ENCODE measurements around the gene SORCS3.

Gene SORCS3

DNA sequence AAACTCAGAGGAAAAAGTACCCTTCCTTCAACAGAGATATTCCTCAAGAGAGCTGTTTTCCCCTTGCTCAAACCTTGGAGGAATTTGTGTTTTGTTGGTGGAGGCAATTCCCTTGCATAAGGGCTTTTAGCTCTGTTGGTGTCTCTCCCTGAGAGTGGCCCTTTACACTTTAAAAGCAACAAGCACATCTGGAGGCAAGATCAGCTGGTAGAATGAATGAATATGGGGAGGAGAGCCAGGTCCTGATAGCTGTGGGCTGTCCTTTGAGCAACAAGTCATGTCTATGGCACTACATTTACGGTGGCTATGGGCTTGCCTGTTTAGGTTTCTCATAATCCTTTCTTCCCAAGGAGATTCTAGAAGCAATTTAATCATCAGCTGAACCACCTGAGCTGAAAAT, 384.0 kb downstream of the SORCS3 start:
- no peak for DNase-seq

DNA sequence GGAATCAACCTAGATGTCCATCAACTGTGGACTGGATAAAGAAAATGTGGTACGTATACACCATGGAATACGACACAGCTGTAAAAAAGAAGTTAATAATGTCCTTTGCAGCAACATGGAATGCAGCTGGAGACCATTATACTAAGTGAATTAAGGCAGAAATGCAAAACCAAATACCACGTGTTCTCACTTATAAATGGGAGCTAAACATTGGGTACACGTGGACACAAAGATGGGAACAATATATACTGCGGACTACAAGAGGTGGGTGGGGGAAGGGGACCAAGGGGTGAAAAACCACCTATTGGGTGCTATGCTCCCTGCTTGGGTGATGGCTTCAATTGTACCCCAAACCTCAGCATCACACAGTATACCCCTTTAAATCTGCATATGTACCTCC, 385.5 kb downstream of the SORCS3 start:
- no peak for DNase-seq

DNA sequence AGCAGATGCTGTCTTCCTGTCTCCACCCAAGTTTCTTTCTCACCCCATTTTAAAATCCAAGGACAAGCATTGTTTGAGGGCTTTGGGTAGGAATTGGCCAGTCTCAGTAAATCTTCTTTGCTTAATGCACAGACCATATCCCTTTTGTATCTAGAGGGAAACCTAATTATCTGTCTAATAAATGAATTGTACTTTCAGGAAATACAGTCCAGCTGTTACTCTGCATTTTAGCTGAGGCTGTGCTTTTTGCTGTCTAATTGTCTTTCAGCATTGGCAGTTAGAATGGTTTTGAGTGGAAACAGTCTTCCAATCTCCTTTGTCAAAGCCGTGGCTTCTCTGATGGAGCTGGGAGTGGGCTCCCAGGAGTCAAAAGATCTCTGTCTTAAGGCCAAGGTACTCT, 388.2 kb downstream of the SORCS3 start:
- DNase-seq = no peak

DNA sequence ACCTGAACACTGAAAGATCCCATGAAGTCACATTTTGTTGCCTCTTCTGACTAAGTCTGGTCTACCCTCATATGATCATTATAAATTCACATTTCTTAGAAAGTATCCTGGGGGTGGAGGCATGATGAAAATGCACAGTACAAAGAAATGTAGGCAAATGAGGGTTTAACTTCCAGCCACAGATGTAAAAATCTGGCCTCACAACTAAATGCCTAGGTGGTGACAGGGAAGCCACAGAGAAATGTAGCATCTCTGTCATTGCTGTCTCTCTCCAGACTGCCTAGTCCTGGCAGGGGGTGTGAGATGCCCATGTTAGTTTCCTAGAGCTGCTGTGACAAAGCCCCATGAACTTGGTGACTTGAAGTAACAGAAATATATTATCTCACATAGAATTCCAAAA, 395.9 kb downstream of the SORCS3 start:
- DNase-seq = no peak

DNA sequence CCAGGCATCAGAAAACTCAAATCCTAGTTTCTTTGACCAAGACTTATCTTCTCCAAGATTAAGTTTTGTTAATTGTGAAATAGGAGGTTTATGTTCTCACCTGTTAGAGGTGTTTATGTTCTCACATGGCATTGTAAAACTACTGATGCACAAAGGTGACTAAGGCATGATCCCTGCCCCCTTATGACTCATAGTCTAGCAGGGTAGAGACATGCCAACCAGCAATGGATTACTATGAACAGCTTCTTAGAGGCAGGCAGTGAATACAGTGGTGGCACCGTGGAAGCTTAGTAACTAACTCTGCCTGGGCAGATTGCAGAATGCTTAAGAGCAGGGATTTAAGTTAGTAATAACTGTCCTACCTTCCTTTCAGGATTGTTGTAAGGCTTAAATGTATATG, 400.9 kb downstream of the SORCS3 start:
- DNase-seq = no peak

DNA sequence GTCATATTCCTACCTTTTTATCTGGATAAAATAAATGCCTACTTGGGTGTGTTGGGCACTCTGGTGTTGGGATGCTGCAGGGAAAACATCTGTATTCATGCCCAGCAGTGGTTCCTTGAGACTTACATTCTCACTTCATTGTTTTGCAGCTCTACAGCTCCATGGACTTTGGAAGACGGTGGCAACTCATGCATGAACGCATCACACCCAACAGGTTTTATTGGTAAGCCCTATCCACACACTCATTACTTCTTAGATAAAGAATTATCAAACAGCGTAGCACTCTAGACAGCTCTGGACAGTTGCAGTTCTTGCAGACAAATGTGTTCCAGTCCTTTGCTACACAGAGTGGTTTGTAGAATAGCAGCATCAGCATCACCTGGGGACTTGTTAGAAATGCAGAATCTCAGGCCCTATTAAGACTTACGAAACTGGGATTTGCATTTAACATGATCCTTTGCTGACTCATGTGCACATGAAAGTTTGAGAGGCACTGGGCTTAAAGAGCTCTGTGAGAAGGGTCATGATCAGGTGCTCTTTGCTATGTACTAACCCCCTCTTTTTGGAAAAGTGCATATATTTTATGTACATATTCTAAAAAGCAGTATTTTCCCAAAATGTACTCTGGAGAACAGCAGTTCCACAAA, 401.9 kb downstream of the SORCS3 start:
- no peak for DNase-seq

DNA sequence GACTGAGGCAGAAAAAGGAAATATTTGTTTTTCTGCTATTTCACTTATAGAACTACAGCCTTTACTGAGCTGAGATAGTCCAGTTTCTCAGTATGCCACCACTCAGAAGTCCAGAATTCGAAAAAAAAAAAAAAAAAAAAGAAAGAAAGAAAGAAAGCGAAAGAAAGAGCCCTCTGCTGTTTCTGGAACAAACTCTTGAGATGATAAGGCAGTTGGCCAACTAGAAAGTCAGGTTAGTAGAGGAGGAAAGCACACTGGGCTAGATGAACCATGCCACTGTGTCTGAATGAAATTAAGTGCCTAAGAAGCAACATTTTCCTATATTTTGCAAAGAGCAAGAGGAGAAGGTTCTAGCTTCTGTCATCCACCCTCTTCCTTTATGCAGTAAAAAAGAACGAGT, 403.8 kb downstream of the SORCS3 start:
- DNase-seq = no peak

DNA sequence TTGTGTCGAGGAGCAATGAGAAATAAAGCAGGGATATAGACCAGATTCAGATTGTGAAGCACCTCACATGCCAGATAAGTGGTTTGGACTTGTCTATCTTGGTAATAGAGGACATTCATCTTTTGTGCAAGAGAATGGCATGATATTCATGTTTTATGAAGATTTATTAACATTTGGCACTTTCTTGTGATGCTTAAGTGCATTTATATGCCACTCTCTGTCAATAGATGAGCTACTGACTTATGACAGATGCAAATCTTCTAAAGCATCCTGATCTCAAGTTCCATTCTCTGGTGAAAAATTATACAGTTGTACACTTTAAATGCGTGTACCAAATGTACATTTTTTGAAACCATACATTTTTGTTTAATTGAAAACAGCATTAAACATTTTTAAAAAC, 415.3 kb downstream of the SORCS3 start:
- no peak for DNase-seq

DNA sequence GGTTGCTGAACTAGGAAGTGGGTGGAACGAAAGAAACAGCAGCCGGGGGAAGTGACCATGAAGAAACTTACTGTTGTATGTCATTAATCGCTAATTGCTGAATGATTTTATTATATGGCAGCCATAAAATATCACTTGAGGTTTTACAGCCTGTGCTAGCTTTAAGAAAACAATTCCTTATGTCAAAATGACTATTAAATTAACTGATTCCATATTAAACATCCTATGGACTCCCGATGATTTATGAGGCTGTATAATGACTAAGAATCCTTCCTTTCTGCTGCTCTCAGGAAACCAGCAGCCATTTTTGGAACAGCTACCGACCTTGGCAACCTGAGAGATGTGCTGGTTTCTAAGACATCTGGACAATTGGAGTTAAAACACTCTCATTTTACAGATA, 421.9 kb downstream of the SORCS3 start:
- DNase-seq = no peak

DNA sequence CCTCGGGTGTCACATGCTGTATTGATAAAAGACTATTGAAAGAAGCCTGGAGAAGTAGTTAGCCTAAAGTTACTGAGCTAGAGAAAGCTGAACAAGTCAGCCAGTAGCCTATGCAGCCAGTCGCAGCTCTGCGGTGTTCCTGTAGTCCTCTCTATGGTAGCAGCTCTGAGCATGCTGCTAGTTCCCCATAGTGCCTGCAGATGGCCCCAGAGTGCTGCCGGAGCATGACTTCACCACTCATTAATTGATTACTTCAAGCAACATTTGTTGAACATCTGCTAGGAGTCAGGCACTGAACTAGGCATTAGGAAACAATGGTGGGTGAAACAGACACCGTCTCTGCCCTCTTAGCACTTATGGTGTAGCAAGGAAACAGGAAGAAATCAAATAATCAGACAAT, 422.7 kb downstream of the SORCS3 start:
- DNase-seq = no peak

DNA sequence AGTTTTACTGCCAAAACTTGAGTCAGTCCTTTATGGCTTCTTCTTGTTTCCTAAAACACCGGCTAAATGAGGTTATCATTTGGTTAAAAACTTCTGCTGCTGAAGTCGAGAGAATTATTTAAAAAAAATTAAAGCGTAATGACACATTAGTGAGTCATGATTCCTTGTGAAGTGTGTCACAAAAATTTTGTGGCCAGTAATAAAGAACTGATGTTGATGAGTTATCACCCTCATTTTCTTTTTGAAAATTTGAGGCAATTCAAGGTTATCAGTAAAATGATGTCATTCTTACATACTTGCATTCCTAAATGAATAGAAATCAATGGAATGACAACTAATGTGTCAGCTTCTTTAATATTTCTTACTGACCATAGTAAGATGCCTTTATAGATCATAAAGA, 427.4 kb downstream of the SORCS3 start:
- DNase-seq = no peak

DNA sequence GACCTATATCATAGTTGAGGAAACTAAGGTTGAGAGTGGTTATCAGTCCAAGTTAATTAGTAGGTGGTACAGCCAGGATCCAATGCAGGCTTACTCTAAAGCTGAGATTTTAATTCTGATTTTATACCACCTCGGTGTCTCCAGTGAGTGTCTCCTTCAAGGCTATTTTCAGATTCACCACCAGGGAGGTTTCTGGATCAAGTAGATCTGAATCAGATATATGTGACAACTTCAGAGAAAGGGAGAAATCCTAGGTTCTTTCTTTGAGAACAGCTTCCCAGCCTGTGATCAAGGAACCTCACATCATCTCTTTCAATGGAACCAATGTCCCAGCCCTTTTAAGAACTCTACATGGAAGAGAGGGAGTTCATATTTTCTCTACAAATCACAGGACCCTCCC, 429.2 kb downstream of the SORCS3 start:
- no peak for DNase-seq

DNA sequence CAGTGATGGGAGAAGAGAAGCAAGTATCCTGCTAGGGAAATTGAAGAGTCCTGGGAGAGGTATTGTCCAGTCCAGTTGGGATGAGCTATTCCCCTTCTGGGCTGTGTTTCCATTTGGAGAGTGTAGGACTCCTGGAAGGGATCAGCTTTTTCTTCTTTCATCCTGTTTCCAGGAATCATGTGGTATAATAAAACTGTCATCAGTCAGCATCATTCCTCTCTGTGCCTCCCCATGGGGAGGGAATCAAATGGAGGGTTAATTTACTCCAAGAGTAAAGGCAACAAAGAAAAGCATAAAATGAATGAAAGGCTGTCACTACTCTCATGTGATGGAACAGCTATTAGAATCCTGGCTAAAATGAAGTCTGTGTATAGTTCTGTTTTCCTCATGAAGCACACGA, 429.9 kb downstream of the SORCS3 start:
- no peak for DNase-seq

DNA sequence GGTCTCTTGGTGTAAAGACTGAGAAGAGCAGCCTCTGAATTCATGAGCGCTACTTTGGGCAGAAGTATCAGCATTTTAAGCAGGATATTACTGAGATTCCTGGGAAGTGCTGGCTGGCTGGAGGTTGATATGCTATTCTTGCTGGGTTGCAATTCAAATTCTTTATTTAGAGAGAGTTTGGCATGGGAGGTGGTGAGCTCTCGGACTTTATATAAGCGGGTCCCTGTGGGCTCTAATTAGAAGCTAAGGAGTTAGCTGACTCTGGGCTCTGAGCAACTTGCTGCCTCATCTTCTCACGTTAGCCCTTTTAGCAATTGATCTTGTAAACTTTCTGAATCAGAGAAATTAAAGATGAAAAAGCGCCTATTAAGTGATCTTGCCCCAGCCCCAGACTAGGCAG, 430.9 kb downstream of the SORCS3 start:
- no peak for DNase-seq

DNA sequence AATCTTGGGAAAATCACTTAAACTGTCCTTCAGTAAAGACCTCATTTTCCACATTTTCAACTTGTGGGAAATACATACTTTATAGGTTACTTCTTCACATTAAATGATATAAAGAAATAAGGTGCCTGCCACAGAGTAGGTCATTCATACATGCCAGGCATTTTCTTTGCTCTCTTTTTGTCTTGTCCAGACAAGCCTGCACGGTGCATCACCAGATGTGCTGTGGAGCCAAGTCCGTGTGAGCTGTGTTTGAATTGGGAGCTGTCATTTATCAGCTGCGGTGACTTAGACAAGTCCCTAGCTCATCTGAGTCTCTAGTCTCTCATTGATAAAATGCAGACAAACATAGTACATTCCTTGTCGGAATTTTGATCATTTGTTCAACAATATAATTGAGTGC, 432.9 kb downstream of the SORCS3 start:
- no peak for DNase-seq

DNA sequence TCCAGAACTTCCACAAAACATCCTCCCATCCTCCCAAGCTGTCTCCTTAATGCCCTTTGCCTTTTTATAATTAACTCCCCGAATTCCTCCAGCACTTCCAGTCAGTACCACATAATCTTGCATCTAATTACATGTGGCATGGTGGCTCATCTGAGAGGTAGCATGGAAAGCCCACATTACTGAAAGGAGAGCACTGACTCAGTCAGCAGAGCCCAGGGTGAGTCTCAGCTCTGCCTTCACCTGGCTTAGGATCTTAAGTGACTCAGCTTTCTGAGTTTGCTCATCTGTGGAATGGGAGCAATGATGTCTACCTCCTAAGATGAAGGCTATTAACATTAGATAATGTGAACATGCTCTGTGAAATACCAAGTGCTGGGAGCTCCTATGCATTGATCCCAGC, 433.9 kb downstream of the SORCS3 start:
- DNase-seq = no peak

DNA sequence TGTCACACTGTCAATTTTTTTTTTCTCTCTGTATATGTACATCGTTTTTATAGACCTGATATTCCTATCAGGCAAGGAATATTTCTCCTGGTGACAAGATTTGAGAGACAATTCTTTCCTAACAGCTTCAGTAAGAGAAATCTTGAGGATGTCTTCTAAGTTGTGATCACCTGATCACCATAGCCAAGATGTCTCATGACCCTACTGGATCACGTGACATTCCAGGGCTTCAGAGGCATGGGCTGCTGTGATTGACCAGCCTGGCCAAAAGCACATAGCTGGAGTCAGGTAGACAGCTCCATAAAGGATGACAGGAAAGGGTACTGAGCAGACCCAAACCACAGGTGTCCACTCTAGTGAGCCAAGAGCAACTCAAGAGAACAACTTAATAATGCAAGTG, 444.9 kb downstream of the SORCS3 start:
- DNase-seq = no peak

DNA sequence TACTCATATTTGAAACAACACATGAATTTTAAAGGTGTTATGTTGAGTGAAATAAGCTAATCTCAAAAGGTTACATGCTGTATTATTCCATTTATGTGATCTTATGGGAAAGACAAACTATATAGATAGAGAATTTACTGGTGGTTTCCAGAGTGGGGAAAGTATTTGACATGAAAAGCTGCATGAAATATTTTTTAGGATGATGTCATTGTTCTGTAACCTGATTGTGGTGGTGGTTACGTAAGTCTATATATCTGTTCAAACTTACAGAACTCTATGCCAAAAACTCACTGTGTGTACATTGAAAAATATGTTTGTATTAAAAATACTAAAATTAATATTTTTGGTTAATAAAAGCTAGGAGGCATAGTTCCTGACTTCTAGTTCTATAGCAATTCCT, 453.0 kb downstream of the SORCS3 start:
- DNase-seq = no peak

DNA sequence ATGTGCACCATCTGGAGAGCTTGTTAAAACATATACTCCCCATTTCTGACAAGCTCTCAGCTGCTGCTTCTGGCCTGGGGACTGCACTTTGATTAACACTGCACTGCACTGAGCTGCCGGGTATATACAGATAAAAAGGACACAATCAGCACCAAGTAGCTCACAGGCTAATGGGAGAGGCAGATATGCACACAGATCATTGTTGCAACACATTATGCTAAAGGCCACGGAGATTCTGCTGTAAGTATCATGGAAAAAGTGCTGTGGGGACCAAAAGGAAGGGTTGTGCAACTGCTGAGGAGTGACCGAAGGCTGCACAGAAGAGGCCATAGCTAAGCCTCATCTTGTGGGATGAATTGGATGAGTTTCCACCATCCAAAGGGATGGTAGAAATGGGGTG, 455.2 kb downstream of the SORCS3 start:
- no peak for DNase-seq

DNA sequence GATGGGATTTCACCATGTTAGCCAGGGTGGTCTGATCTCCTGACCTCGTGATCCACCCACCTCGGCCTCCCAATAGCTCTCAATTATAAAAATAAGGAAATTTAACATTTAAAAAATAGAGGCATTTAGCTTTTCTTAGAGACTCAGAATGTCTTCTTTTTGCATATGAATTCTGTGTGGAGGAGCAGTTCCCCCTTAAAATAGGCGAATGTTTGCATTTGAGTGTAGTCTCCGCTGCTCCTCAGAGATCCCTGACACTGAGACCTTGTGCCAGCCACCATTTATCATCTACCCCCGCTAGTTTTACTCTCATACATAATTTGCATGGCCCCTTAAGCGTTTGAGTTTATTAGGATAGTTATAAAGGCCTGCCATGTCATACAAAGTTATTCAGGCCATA, 461.9 kb downstream of the SORCS3 start:
- DNase-seq = no peak

DNA sequence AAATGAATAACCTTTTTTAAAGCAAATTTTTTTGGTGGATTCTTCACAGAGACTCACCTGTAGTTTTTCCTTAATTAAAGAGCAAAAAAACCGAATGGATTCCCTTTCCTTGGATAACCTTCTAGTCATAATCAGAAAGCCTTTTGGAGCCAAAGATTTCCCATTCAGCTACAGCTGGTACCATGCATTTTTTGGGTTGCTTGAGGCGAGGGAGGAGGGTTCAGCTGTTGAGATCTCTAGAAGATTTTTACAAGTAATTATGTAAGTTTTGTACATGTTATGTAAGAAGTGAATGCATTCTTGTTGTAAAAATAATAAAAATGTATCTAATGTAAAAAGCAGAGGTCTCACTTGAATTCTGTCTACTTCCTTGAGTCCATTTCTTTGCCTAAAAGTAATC, 463.2 kb downstream of the SORCS3 start:
- no peak for DNase-seq

DNA sequence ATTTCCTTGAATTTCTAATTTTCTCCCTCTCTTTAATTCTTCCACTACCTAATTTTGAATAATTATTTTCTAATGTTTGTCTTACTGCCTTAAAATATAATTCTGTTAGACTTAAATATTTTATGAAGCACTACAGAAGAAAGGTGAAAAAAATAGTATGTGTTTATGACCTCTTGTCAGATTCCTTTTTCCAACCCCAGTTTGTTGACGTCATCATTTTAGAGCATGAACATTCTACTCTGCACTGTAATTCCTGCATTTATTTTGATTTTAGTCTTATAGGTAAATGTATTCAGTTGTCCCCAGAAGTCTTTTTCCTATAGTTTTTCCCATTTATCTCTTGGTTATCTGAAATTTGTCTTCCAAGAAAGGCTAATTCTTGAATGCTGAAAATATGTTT, 468.1 kb downstream of the SORCS3 start:
- no peak for DNase-seq

DNA sequence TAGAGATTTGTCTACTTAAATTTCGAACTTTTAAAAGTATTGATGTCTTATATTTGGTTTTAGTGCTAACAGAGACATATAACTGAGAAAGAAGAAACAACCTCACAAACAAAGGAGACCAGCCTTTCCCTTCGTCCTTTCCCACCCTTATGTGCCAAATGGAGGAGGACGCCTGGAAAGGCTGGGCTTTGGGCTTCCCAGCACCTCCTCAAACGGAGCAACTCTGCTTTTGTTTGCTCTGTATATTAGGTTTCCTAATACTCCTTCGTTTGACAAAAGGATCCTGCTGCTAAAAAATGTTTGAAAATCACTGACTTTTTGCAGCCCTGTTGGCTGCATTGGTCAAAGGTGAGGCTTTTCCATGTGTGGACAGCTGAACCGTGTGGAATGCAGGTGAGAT, 471.8 kb downstream of the SORCS3 start:
- no peak for DNase-seq

DNA sequence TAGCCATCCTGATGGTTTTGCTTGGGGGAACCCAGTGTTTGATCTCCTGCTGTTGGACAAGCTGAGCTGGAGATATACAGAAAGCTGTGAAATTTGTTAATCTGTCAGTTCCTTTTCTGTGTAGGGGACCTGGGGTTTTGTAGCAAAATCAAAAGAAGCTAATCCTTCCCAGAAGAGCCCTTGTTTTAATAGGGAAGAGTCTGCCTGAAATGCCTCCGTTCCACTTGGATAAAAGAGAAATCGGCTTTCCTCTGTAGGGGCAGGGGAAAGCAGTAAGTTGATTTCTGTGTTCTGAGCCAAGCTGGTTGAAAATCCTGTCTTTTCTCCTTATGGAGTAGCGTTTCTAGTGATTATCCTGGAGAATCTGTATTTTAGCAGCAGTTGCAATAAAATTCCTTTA, 472.6 kb downstream of the SORCS3 start:
- DNase-seq = no peak

DNA sequence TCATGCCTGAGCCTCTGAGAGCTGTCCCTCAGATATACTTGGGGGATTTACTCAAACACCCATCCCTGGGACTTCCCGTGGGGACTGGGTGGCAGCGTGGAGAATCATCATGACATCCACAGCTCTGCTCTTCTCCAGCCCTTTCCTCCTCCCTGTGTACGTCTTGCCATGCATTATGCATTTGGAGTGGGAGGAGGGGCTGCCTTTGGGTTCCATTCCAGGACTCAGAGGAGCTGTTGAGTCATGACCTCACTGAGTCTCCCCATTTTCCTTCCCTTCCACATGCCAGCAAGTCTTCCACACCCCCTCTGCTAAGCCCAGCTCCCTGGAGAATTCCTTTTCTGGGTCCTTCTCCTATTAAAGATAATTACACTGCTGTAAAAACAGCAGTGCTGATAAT, 480.7 kb downstream of the SORCS3 start:
- DNase-seq = no peak

DNA sequence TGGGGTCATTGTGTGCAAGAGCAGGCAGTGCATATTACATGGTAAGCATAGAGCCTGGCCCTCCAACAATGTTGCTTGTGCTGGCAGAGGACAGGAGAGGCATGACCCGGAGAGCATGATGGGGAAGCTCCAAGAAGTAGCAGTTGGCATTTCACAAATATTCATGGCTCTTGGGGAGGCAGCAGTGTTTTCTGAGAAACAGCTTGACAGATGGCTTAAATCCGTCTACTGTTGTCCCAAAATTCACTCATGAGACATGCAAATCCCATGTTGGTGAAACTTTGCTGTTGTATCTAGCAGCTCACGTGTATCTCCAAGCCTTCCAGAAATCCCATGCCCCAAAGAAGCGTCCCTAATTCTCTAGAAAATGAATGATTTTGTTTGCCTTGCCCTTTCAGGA, 487.0 kb downstream of the SORCS3 start:
- DNase-seq = no peak
